GM18907 (cell line): ENCODE results near the gene ADGRF1.
"Not testable (repeated sequence)": the region's sequence is repeated elsewhere in the genome, so short reads cannot be mapped to it uniquely, and the experiment has no call there.

Experiments
- ATAC-seq: cut with Tn5 transposase; IDR thresholded peaks from one replicate; pipeline ENCODE4 v1.9.1; 2021; ENCODE audit warnings: mild to moderate bottlenecking, moderate library complexity; ENCODE audit not compliant: unreplicated experiment

ADGRF1 gene

DNA sequence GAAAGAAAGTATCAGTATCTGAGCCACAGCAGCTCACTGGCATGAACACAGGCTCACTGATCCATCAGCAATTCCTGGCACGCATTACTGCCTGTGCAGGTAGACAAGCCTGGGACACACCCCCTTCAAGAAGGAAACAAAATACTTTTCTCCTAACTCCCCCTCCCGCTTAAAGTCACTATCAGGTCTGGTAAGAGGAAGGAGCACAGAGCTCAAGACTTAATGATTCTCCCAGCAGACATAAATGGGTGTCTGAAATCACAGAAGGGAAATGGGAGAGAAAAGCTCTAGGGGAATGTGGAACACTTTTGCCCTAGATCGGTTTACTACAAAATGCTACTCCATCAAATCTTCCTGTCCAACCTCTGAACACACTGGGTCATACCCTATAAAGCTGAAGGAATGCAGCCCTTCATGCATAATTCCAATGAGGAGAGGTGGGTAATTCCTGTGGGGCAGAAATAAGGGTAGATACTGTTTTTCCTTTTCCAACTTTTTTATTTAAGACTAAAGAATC lies at the start of gene ADGRF1:
Gene ADGRF1 (minus strand): TSS at position 58 of the 517 bp plus-strand sequence. CDS start 13,271 bp downstream, outside the sequence.
- no peak for ATAC-seq

- ATAC-seq, result no peak
Measured at GRCh38 chr6:47090881-47091280, 48.7 kb upstream of the ADGRF1 start.

DNA sequence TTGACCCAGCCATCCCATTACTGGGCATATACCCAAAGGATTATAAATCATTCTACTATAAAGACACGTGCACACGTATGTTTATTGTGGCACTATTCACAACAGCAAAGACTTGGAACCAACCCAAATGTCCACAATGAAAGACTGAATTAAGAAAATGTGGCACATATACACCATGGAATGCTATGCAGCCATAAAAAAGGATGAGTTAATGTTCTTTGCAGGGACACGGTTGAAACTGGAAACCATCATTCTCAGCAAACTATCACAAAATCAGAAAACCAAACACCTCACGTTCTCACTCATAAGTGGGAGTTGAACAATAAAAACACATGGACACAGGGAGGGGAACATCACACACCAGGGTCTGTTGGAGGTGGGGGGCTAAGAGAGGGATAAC lies 47.3 kb upstream of the ADGRF1 start:
- not testable (repeated sequence) for ATAC-seq

DNA sequence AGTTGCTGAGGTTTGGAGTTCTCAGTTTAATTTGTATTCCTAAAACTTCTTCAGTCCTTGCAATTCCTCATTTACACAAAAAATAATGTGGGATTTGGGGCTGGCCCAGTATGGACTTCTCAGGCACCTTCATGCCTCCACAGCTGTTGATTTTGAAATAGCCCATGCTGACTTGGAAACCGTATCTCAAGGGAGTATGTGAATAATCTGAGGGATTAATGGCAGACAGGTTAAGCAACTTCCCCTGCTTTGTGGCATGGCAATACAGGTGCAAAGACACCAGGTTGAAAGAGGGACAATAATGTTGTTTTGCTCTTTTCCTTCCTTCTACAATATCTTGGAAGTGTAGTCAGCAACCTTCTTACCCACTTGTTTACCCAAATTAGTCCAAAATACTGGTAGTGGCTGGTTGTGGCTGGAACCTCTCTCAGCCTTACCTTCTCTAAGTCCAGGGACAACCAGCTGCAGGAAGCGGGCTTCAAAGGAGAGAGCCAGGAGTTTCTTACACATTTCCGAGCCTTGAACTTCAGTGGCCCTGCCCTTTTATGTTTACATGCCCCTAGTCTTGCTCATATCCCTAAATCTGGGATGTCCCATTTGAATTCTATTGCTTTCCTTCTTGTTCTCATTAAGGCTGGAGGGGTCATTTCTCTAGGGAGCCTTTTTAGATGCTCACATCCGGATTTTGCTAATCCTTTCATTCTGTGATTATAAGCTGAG lies 44.1 kb upstream of the ADGRF1 start:
- ATAC-seq, result no peak

DNA sequence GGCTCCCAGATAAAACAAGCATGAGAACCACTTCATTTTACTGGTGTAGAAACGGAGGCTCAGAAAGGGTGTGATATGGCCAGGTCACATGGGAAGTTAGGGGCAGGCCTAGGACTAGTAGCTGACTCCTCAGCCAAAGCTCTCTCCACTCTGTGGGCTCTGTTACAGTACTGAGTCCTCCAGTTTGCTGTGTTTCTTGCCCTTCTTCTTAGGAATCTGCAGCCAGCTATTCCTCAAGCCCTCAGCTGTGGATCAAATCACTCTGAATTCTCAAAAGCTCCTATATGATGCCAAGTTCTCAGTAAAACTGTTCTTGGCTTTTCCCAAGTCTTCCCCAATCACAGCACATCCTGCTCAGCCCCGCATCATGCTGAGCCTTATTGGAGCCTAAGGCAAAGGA lies 42.5 kb upstream of the ADGRF1 start:
- no peak for ATAC-seq

DNA sequence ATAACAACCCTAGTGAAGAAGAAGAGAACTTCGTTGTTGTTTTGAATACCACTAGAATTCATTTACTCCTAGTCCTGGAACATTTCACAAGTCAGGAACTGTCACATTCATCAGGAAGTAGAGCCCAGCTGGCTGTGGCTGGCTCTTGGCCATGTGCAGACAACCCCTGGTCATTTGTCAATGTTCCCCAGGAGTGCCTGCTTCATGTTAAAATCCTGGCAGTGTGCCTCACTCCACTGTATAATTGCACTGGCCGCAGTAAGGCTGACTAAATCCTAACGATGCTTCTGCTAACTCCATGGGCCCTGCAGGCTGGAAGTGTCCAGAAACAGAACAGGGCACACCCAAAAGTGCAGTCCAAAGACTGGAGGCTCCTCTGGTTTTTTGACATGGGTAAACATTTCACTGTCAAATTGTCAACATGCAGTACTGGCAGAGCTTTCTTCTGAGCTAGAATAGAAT lies 41.5 kb upstream of the ADGRF1 start:
- ATAC-seq, result no peak

DNA sequence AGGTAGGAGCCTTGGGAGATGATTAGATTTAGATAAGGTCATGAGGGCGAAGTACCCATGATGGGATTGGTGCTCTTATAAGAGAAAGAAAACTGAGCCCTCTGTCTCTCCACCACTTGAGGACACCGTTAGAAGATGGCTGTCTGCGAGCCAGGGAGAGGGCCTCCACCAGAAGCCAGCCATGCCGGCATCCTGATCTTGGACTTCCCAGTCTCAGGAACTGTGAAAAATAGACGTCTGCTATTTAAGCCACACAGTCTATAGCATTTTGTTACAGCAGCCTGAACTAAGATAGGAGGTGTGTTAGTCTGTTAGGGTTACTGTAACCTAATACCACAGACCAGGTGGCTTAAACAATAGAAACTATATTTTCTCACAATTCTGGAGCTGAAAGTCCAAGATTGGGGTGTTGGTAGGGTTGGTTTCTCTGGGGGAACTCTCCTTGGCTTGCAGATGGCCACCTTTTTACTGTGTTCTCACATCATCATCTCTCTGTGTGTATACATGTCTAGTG lies 38.0 kb upstream of the ADGRF1 start:
- no peak for ATAC-seq

- ATAC-seq, result no peak
Measured at GRCh38 chr6:47079638-47080037, 37.5 kb upstream of the ADGRF1 start.

- no peak for ATAC-seq
Measured at GRCh38 chr6:47078991-47079390, 36.9 kb upstream of the ADGRF1 start.

DNA sequence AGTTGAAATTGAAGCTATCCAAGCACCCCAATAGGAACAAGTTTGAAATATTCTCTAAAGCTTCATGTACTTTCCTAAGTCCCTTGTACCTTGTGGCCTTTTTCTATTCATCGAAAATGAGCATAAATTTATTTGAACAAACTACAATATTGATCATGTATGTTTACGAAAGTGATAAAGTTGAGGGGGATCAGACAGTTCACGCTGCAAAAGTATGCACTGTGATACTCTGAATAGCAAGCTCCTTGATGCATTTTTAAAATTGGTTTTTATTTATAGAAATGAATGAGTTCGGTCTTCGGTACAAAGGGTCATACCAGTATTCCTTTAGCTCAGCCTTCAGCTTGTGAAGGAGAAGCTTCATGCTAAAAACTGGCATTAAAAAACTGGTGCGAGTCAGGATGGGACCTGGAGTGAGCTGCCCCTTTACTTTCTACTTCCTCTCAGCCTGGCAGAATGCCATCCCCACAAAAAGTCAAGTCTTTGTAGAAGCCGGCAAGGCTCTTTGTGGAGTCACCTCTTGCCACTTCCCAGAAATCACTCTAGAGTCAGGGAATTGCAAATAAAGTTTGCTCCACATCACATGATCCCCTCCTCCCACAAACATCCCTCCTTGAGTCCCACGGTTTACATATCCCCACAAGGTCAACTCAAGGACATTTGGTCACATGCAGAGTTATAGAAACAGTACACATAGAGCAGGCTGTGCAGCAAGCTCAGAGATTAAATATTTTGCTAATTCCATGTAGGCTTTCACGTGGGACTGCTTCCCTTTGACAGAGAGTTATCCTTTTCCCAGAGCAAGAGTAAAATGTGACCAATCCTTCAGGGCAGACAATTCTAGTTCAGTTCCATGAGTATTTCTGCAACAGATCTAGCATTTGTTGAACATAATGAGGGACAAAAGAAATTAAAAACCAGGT lies 34.6 kb upstream of the ADGRF1 start:
- ATAC-seq, result no peak

GRCh38 chr6:47075741-47076421 lies 33.7 kb upstream of the ADGRF1 start:
- no peak for ATAC-seq

GRCh38 chr6:47075168-47075567 lies 33.0 kb upstream of the ADGRF1 start:
- no peak for ATAC-seq

GRCh38 chr6:47073125-47074110 lies 31.3 kb upstream of the ADGRF1 start:
- no peak for ATAC-seq

DNA sequence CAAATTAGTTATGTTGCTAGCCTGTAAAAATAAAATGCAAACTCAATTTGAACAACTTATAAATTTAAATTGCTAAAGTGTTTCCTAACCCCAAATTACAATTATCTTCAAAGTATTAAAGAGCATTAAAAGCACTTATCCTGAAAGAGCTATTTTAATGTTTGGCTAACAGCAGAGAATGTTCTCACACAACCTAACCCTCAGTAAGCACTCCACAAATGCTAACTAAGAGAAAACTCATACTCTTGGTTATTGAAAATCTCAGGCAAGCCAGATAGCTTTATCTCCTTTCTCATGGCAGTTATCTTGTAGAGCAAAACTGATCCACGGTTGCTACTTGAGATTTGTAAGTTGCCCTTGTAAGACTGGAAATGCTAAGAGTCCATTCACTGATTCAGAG lies 30.5 kb upstream of the ADGRF1 start:
- ATAC-seq, result no peak

DNA sequence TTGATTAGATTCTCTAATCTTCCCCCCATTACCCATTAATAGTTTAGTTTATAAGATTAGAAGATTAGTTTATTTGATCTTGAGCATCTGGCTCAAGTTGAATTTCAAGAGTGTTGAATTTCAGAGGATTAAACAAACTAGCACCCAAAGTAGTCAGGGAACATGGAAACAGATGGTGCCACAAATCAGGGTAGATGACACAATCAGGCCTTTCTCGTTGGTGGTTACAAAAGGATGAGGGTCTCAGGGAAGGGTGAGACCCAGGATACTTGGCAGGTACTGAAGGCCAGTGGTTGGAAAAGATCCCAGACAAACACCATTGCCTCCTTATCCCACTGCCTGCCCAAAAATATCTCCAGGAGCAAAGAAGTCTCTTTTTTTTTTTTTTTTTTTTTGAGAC lies 29.5 kb upstream of the ADGRF1 start:
- ATAC-seq, result no peak

DNA sequence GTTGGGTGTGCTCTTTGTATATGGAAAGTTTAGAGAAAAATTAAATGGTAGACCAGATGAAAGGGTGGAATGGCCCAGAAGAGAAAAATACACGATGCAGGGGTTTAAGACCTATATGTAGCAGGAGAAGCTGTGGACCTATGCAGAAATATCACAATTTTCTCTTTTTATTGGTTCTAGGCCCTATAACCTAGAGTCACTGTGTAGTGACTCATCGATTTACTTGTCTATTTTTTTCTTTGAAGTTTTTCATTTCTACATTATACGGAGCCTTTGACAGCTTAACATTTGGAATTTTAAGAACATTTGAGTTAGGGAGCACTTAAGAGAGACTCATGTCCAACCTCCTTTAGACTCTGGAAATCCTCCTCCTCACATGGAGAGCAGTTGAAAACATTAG lies 28.3 kb upstream of the ADGRF1 start:
- no peak for ATAC-seq

- no peak for ATAC-seq
Measured at GRCh38 chr6:47069156-47069555, 27.0 kb upstream of the ADGRF1 start.

- ATAC-seq, result no peak
Measured at GRCh38 chr6:47066418-47066817, 24.3 kb upstream of the ADGRF1 start.

DNA sequence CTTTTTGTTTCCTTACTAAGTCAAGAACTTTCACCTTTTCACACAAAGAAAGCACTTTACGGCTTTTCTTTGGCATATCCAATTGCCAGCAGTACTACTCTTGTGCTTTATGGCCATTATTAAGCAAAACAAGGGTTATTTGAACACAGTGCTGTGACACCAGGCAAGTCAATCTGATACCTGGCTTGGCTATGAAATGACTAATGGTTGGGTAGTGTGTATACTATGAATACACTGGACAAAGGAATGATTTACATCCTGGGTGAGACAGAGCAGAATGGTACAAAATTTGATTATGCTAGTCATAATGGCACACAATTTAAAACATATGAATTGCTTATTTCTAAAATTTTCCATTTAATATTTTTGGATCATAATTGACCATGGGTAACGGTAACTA lies 22.1 kb upstream of the ADGRF1 start:
- ATAC-seq, result peak; percentile 96

DNA sequence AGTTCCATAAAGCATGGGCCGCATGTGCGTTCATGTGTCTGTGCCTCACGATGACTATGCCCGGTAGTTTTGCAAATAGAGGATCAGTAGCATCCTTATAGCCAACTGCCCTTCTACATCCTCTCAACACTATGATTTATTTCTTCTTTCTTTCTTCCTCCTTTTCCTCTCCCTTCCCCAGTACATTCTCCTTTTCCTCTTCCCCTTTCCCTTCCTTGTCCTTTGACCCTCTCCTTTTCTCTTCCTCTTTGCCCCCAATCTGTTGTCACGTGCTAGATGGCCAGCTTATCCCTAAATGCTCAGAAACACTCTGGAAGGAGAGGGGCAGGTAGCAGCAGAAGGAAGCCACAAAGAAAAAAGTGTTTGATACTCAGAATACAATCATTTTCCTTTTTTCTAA lies 20.2 kb upstream of the ADGRF1 start:
- no peak for ATAC-seq
